GM21825 (cell line): ENCODE measurements around the gene ANKRD11.
"Not testable (repeated sequence)": the region's sequence is repeated elsewhere in the genome, so short reads cannot be mapped to it uniquely, and the experiment has no call there.

Experiments
- ATAC-seq: cut with Tn5 transposase; IDR thresholded peaks from one replicate; pipeline ENCODE4 v1.9.1; 2021; ENCODE audit warnings: mild to moderate bottlenecking, moderate library complexity; ENCODE audit not compliant: unreplicated experiment

The ANKRD11 gene

GRCh38 chr16:89454378-89455125 lies 35.8 kb downstream of the ANKRD11 start:
- not testable (repeated sequence) for ATAC-seq

GRCh38 chr16:89453501-89454321 lies 36.6 kb downstream of the ANKRD11 start:
- no peak for ATAC-seq

GRCh38 chr16:89452925-89453324 lies 37.4 kb downstream of the ANKRD11 start:
- no peak for ATAC-seq

- no peak for ATAC-seq
Measured at GRCh38 chr16:89452241-89452640, 38.1 kb downstream of the ANKRD11 start.

GRCh38 chr16:89450537-89450936 lies 39.8 kb downstream of the ANKRD11 start:
- no peak for ATAC-seq

GRCh38 chr16:89449726-89450335 lies 40.5 kb downstream of the ANKRD11 start:
- ATAC-seq: no peak

- no peak for ATAC-seq
Measured at GRCh38 chr16:89448656-89449055, 41.7 kb downstream of the ANKRD11 start.

GRCh38 chr16:89446975-89447293 lies 43.4 kb downstream of the ANKRD11 start:
- ATAC-seq: no peak

- no peak for ATAC-seq
Measured at GRCh38 chr16:89446136-89446974, 44.0 kb downstream of the ANKRD11 start.

GRCh38 chr16:89445166-89445565 lies 45.2 kb downstream of the ANKRD11 start:
- ATAC-seq: no peak

- no peak for ATAC-seq
Measured at GRCh38 chr16:89444728-89445127, 45.6 kb downstream of the ANKRD11 start.

GRCh38 chr16:89444151-89444723 lies 46.1 kb downstream of the ANKRD11 start:
- no peak for ATAC-seq

GRCh38 chr16:89443727-89444084 lies 46.7 kb downstream of the ANKRD11 start:
- ATAC-seq: no peak

- no peak for ATAC-seq
Measured at GRCh38 chr16:89442990-89443726, 47.2 kb downstream of the ANKRD11 start.

- ATAC-seq: no peak
Measured at GRCh38 chr16:89442588-89442987, 47.8 kb downstream of the ANKRD11 start.

- ATAC-seq: no peak
Measured at GRCh38 chr16:89439659-89440058, 50.7 kb downstream of the ANKRD11 start.

- ATAC-seq: no peak
Measured at GRCh38 chr16:89437991-89438390, 52.4 kb downstream of the ANKRD11 start.

GRCh38 chr16:89437251-89437987 lies 52.9 kb downstream of the ANKRD11 start:
- ATAC-seq: no peak

GRCh38 chr16:89436366-89436765 lies 54.0 kb downstream of the ANKRD11 start:
- ATAC-seq: no peak
